Neural cell (in vitro differentiated cells): ENCODE data around the gene HIPK2. TPM values are rescaled to one million over a fixed set of nuclear protein-coding genes. Genes with fewer than 3 reads are reported as not detected.

Source experiments
- H2AFZ ChIP-seq: fragments of 200-600, 300-800 bp; sonication (generic), shearing (Covaris generic); 2 replicates; pipeline ENCODE4 v1.6.0; 2014; ENCODE audit warnings: low read depth, mild to moderate bottlenecking, antibody characterized with exemption, low read length, moderate library complexity
- H3F3A ChIP-seq: fragments of 200-600 bp; shearing (Covaris generic); 2 replicates; pipeline ENCODE4 v1.6.1; 2016; ENCODE audit warnings: mild to moderate bottlenecking, moderate library complexity, mixed read lengths, antibody characterized with exemption, low read length; ENCODE audit not compliant: insufficient read depth, poor library complexity, severe bottlenecking
- H3K27ac ChIP-seq: fragments of 200-600, 300-800 bp; sonication (generic), shearing (Covaris generic); 2 replicates; pipeline ENCODE4 v1.5.1; 2014; ENCODE audit warnings: mild to moderate bottlenecking, low read length, moderate library complexity
- H3K27me3 ChIP-seq: fragments of 300-800, 200-600 bp; sonication (generic), shearing (Covaris generic); 2 replicates; pipeline ENCODE4 v1.6.0; 2014; ENCODE audit warnings: mild to moderate bottlenecking, low read depth, low read length, moderate library complexity; ENCODE audit not compliant: insufficient read depth
- H3K36me3 ChIP-seq: fragments of 300-800, 200-600 bp; sonication (generic), shearing (Covaris generic); 2 replicates; pipeline ENCODE4 v1.5.1; 2014; ENCODE audit warnings: mild to moderate bottlenecking, antibody characterized with exemption, low read length, moderate library complexity; ENCODE audit not compliant: insufficient read depth
- H3K4me2 ChIP-seq: fragments of 300-800, 200-600 bp; sonication (generic), shearing (Covaris generic); 2 replicates; pipeline ENCODE4 v1.6.0; 2014; ENCODE audit warnings: mild to moderate bottlenecking, low read length
- H3K4me3 ChIP-seq: fragments of 300-800, 200-600 bp; sonication (generic), shearing (Covaris generic); 2 replicates; pipeline ENCODE4 v1.5.1; 2014; ENCODE audit warnings: mild to moderate bottlenecking, low read length, moderate library complexity
- H3K79me2 ChIP-seq: fragments of 200-600 bp; shearing (Covaris generic); replicated peaks from 2 replicates; pipeline ENCODE4 v1.6.0; 2014; ENCODE audit warnings: mild to moderate bottlenecking, low read length, moderate library complexity; ENCODE audit not compliant: insufficient read depth
- H3K9ac ChIP-seq: fragments of 300-800, 200-600 bp; sonication (generic), shearing (Covaris generic); 2 replicates; pipeline ENCODE4 v1.6.1; 2016; ENCODE audit warnings: mild to moderate bottlenecking, low read length, mixed read lengths
- H3K9me2 ChIP-seq: fragments of 200-600 bp; shearing (Covaris generic); 2 replicates; pipeline ENCODE4 v1.6.1; 2016; ENCODE audit warnings: mild to moderate bottlenecking, low read length, mixed read lengths; ENCODE audit not compliant: insufficient read depth
- H3K9me3 ChIP-seq: fragments of 200-600, 300-800 bp; sonication (generic), shearing (Covaris generic); 2 replicates; pipeline ENCODE4 v1.6.1; 2016; ENCODE audit warnings: mild to moderate bottlenecking, mixed run types, low read length, moderate library complexity, mixed read lengths
- H4K20me1 ChIP-seq: fragments of 200-600 bp; shearing (Covaris generic); 2 replicates; pipeline ENCODE4 v1.6.1; 2016; ENCODE audit warnings: mild to moderate bottlenecking, mixed run types; ENCODE audit not compliant: insufficient read depth
- CTCF ChIP-seq: fragments of 450-650 bp; IDR thresholded peaks from 2 replicates; pipeline ENCODE4 v1.5.1; 2014; ENCODE audit warnings: antibody characterized with exemption, mild to moderate bottlenecking, moderate library complexity; ENCODE audit not compliant: poor library complexity, severe bottlenecking
- EP300 ChIP-seq: fragments of 450-650 bp; conservative IDR thresholded peaks from 2 replicates; pipeline ENCODE4 v1.6.1; 2014; ENCODE audit warnings: antibody characterized with exemption, mild to moderate bottlenecking, moderate library complexity; ENCODE audit not compliant: poor library complexity, severe bottlenecking
- EZH2 ChIP-seq: fragments of 200-600, 300-800 bp; shearing (Covaris generic), sonication (generic); IDR thresholded peaks from 2 replicates; pipeline ENCODE4 v1.6.1; 2014; ENCODE audit warnings: antibody characterized with exemption, low read length, borderline replicate concordance, mild to moderate bottlenecking; ENCODE audit not compliant: insufficient read depth, poor library complexity, severe bottlenecking
- MXI1 ChIP-seq: fragments of 450-650 bp; conservative IDR thresholded peaks from 2 replicates; pipeline ENCODE4 v1.6.1; 2014; ENCODE audit warnings: antibody characterized with exemption, mild to moderate bottlenecking; ENCODE audit not compliant: poor library complexity, severe bottlenecking
- POLR2AphosphoS5 ChIP-seq: IDR thresholded peaks from 2 replicates; pipeline ENCODE4 v1.6.1; 2012
- RAD21 ChIP-seq: fragments of 450-650 bp; conservative IDR thresholded peaks from 2 replicates; pipeline ENCODE4 v1.6.1; 2014; ENCODE audit warnings: antibody characterized with exemption, mild to moderate bottlenecking, moderate library complexity
- REST ChIP-seq: IDR thresholded peaks from 2 replicates; pipeline ENCODE4 v1.6.1; 2012; ENCODE audit warnings: borderline replicate concordance
- SMC3 ChIP-seq: fragments of 450-650 bp; conservative IDR thresholded peaks from 2 replicates; pipeline ENCODE4 v1.6.1; 2014; ENCODE audit warnings: antibody characterized with exemption, mild to moderate bottlenecking, moderate library complexity; ENCODE audit not compliant: poor library complexity
- TAF1 ChIP-seq: IDR thresholded peaks from 2 replicates; pipeline ENCODE4 v1.6.1; 2012; ENCODE audit warnings: low read depth
- polyA plus RNA-seq: library from polyadenylated mRNA; depleted of rRNA; stranded (reverse); fragments of >200 nt; gene quantifications from 2 replicates; pipeline ENCODE4 v1.2.3, GENCODE V29; 2014

Gene HIPK2
- polyA plus RNA-seq, 1 donor from 2014 or later: 8.5 TPM

GRCh38 chr7:139738772-139739171 lies 39.0 kb downstream of the HIPK2 start:
- H3K9ac ChIP-seq: no peak overlapping the region
- H3K9me2 ChIP-seq: no peaks in the 10 kb centered on the region
- no peaks in the 10 kb centered on the region for H3F3A ChIP-seq
- no peaks in the 10 kb centered on the region for H3K36me3 ChIP-seq
- no peak overlapping the region for H2AFZ ChIP-seq
- H3K79me2 ChIP-seq: peaks cover 35% of the 10 kb centered on the region
- no peak for TF ChIP-seq MXI1
- TF ChIP-seq POLR2AphosphoS5: no peak
- no peak for TF ChIP-seq TAF1
- no peak for TF ChIP-seq EP300
- TF ChIP-seq SMC3: no peak
- TF ChIP-seq RAD21: no peak
- no peak for TF ChIP-seq EZH2
- TF ChIP-seq CTCF: no peak
- TF ChIP-seq REST: no peak
- no peaks in the 10 kb centered on the region for H3K9me3 ChIP-seq
- H4K20me1 ChIP-seq: no peaks in the 10 kb centered on the region
- no peak overlapping the region for H3K27ac ChIP-seq
- no peaks in the 10 kb centered on the region for H3K27me3 ChIP-seq
- no peak overlapping the region for H3K4me3 ChIP-seq
- no peak overlapping the region for H3K4me2 ChIP-seq

GRCh38 chr7:139738101-139738489 lies 39.7 kb downstream of the HIPK2 start:
- Histone ChIP-seq H3K79me2 (peaks cover 28% of the 10 kb centered on the region), H2AFZ (no peak overlapping the region), H3K4me2 (no peak overlapping the region), H3K9me3 (no peaks in the 10 kb centered on the region), H3K4me3 (no peak overlapping the region), H3K9ac (no peak overlapping the region), H3K27ac (no peak overlapping the region), H4K20me1 (no peaks in the 10 kb centered on the region), H3K9me2 (no peaks in the 10 kb centered on the region), H3F3A (no peaks in the 10 kb centered on the region), H3K36me3 (no peaks in the 10 kb centered on the region), H3K27me3 (no peaks in the 10 kb centered on the region)
- TF ChIP-seq TAF1 (no peak), EZH2 (no peak), RAD21 (no peak), SMC3 (no peak), POLR2AphosphoS5 (no peak), REST (no peak), EP300 (no peak), MXI1 (no peak), CTCF (no peak)
